AG04450 (cell line): ENCODE results near the gene PDSS2. TPM values are rescaled to one million over a fixed set of nuclear protein-coding genes. Genes with fewer than 3 reads are reported as not detected.

ENCODE experiments used
- CTCF ChIA-PET: fragments of 300-600, 350-600 bp; formaldehyde crosslinking; extraction: SDS; loops from one replicate; lab custom pipeline; 2022; ENCODE audit warnings: antibody characterized with exemption, inconsistent platforms; lab: Charles Lee
- POLR2A ChIA-PET: fragments of 350-600 bp; formaldehyde crosslinking; extraction: SDS; loops from one replicate; lab custom pipeline; 2021; ENCODE audit warnings: antibody characterized with exemption, inconsistent platforms; lab: Yijun Ruan, JAX
- DNase-seq: peaks from one replicate; pipeline ENCODE4 v3.0.0-alpha.2; 2011; ENCODE audit warnings: low read depth, low spot score
- H3K27ac ChIP-seq: one replicate; pipeline ENCODE4 v1.5.1; 2012; ENCODE audit warnings: low read depth, low read length, control low read depth
- H3K27me3 ChIP-seq: one replicate; pipeline ENCODE4 v1.6.0; 2012; ENCODE audit warnings: low read length; ENCODE audit not compliant: control insufficient read depth, insufficient read depth
- H3K4me3 ChIP-seq: 2 replicates; pipeline ENCODE4 v1.5.1; 2011; ENCODE audit warnings: mild to moderate bottlenecking, low read depth, low read length, control low read depth
- H3K9me3 ChIP-seq: 2 replicates; pipeline ENCODE4 v1.5.1; 2012; ENCODE audit warnings: low read length; ENCODE audit not compliant: control insufficient read depth, insufficient read depth
- polyA plus RNA-seq: library from polyadenylated mRNA; depleted of rRNA; stranded (reverse); fragments of >200 nt; gene quantifications from 2 replicates; pipeline ENCODE4 v1.2.3, GENCODE V29; 2011
- TF ChIP-seq, protein P1 (sequence below): IDR thresholded peaks from 2 replicates; pipeline ENCODE4 v1.5.1; 2011; ENCODE audit warnings: low read depth, low read length, control low read depth, inconsistent platforms

The PDSS2 gene
- polyA plus RNA-seq, 1 experiment = 19.1 TPM

DNA sequence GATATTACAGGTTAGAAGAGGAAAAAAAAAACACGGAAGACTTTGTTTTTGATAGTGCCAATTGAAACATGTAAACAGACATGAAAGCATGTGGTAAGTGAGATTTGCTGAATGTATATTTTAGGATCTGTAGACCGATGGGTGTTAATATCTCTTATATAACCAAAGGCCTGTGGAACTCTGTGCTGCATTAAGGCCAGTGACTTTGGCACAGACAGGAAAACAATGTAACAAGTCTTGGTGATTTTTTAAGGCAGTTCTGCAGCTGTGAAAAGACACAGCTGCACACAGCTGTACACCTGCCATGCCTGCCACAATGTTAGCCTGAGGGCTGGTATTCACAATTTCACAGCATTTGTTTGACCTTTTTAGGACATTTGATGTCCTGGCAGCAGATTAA is 36.6 kb upstream of the PDSS2 start:
- no peak for DNase-seq
- Histone ChIP-seq H3K9me3 (no peaks in the 10 kb centered on the region), H3K4me3 (no peak overlapping the region), H3K27ac (no peak overlapping the region), H3K27me3 (no peaks in the 10 kb centered on the region)
- ChIA-PET POLR2A (no interaction called here), CTCF (no interaction called here)
- TF ChIP-seq, protein P1, sequence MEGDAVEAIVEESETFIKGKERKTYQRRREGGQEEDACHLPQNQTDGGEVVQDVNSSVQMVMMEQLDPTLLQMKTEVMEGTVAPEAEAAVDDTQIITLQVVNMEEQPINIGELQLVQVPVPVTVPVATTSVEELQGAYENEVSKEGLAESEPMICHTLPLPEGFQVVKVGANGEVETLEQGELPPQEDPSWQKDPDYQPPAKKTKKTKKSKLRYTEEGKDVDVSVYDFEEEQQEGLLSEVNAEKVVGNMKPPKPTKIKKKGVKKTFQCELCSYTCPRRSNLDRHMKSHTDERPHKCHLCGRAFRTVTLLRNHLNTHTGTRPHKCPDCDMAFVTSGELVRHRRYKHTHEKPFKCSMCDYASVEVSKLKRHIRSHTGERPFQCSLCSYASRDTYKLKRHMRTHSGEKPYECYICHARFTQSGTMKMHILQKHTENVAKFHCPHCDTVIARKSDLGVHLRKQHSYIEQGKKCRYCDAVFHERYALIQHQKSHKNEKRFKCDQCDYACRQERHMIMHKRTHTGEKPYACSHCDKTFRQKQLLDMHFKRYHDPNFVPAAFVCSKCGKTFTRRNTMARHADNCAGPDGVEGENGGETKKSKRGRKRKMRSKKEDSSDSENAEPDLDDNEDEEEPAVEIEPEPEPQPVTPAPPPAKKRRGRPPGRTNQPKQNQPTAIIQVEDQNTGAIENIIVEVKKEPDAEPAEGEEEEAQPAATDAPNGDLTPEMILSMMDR = no peak

DNA sequence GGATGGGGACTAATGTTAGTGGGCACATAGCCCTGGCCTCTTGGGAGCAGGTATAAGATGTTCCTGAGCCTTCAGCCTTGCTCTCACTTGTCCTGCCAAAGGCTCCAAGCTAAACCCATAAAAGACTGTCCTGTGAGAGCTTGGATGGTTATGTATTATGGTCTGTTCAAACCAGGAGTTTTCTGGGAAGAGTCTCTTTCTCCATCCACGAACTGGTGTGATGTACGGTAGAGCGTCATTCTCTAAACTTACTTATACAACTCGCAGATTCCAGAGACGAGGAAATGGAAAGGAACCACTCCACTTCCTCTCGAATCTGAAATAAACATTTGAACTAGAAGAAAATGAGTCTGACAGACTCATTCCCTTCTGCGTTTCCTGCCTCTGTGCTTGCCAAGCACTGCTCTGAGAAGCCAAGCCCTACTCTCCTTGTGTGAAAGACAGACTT is 35.9 kb upstream of the PDSS2 start:
- Histone ChIP-seq H3K27me3 (no peaks in the 10 kb centered on the region), H3K9me3 (no peaks in the 10 kb centered on the region), H3K4me3 (peak overlapping the region; percentile 33; the same call in 1 of the 2 replicates), H3K27ac (peak overlapping the region; percentile 2)
- ChIA-PET POLR2A (no interaction called here), CTCF (interaction anchor here (1.9 to 3.5 kb wide), 2 partner anchors 177 to 381 kb away, joined by 5 to 14 read pairs; no protein-coding TSS in a partner anchor)
- no peak for DNase-seq
- TF ChIP-seq, protein P1 = no peak

DNA sequence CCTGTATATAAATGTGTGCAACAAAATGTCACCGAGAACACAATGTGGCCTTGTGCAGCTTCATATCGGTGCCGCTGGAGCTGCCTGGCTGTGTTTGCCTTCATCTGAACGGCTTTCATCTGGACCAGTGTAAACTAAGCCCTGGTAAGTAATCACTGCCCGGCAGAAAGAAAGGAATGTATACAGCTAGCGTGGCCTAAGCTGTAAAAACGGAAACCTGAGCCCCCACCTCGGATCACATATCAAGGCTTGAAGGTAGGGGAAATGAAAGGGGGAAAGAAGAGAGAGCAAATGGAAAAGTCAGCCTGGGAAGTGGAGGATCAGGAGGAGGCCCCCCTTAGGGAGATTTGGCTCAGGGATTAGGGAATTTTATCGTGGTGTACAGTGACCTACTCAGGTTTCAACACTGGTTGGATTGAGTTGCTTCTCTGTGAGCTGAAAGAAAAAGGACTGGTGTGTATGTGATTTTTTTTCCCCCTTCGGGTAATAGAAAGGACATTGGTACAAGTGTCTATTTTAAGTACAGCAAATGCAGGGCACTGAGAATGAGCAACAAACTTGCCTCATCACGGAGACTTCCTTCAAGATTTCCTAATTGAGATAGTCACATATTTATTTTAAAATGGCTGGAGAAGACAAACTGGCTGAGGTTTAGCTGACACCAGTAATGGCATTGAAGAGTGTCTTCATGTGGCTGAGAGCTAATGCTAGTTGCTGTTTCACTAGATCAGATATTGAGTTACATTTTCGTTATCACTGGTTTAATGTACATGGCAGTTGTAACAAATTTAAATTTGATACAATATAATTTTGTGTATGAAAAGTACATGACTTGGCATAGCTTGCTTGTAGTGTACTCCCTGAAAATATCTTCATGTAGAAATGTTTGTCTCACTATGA is 34.0 kb upstream of the PDSS2 start:
- peak; percentile 38 for DNase-seq
- no peaks in the 10 kb centered on the region; the same call in 1 of the 2 replicates for H3K9me3 ChIP-seq
- ChIA-PET CTCF (interaction anchor here (1.0 to 3.5 kb wide), 6 partner anchors 34 to 380 kb away, joined by 4 to 14 read pairs (median 5); partner anchors contain the start of gene PDSS2), POLR2A (interaction anchor here (0.8 to 1.1 kb wide), 3 partner anchors 34 to 164 kb away, joined by 3 to 5 read pairs (median 4); partner anchors contain the start of gene PDSS2)
- H3K27ac ChIP-seq = peak overlapping the region; percentile 43
- TF ChIP-seq, protein P1 = no peak
- peaks cover 3% of the 10 kb centered on the region for H3K27me3 ChIP-seq
- peak overlapping the region; percentile 42 for H3K4me3 ChIP-seq

DNA sequence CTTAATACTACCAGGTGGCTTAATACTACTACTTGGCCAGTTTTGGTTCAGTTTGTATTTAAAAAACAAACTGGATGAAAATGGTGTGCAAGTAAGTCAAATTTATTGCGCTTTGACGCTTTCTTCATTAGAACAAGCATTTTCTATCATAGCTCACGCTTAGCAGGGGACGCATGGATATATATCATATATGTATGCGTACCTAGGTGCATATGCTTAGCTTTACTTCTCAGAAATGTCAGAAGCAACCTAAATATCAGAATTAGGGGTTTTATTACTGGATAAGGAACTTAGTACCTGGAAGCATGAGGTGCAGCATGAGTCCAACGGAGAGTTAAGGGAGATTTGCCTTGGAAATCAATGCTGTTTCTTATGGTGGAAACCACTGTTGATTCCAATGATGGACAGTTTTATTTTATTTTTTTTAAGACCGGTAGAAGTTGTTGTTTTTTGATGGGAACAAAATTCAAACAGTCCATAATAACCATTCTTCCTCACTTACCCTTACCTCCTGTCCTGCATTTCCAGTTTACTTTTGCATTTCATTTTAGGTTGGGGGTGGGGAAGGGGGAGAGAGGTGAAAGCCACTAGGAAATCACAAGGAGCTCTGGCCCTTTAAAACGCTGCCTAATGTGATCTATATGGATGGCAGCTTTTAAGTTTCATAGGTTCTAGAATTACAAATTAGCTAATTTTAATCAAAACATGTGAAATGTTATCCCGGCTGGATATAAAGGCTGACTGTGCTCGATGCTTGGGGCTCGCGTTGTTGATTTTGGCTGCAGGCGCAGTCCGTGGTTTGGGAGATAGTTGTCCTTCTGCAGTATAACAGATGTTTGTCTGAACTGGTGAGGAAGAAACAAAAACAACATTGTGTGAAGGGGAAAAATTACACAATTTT is 32.6 kb upstream of the PDSS2 start:
- TF ChIP-seq, protein P1 = no peak

More for the DNA sequence above, 32.6 kb upstream of the PDSS2 start:
- H3K4me3 ChIP-seq = peak overlapping the region; percentile 76
- no peak overlapping the region for H3K27ac ChIP-seq
- POLR2A ChIA-PET = interaction anchor here (0.6 to 1.1 kb wide), 3 partner anchors 33 to 221 kb away, joined by 3 to 10 read pairs (median 4); partner anchors contain the start of gene PDSS2
- CTCF ChIA-PET = interaction anchor here (1.0 to 3.5 kb wide), 5 partner anchors 32 to 378 kb away, joined by 3 to 14 read pairs (median 5); partner anchors contain the start of gene PDSS2
- DNase-seq = no peak
- no peaks in the 10 kb centered on the region; the same call in 1 of the 2 replicates for H3K9me3 ChIP-seq
- H3K27me3 ChIP-seq = peaks cover 9% of the 10 kb centered on the region
